ENCODE data around the gene TCN2. TPM values are rescaled to one million over a fixed set of nuclear protein-coding genes. Genes with fewer than 3 reads are reported as not detected.
"Not testable (repeated sequence)": the region's sequence is repeated elsewhere in the genome, so short reads cannot be mapped to it uniquely, and the experiment has no call there.

The TCN2 gene
- total and polyA plus RNA-seq, 2 of the 4 experiments (the other 2 are of a cell fraction) = 1.3 to 3.6 TPM

GRCh38 chr22:30617819-30618218 lies 10.8 kb downstream of the TCN2 start:
- Histone ChIP-seq H3K4me1 (ENCODE audit: control insufficient read depth, insufficient read depth, low read length) (no peaks in the 10 kb centered on the region), H2AFZ (replicated peaks; ENCODE audit: low read length, poor library complexity) (no peak overlapping the region), H3K27ac (ENCODE audit: insufficient read depth, low read length) (no peak overlapping the region), H3K27me3 (ENCODE audit: control insufficient read depth, insufficient read depth, low read length) (no peaks in the 10 kb centered on the region), H3K4ac (ENCODE audit: low read depth, low read length) (no peak overlapping the region), H4K5ac (ENCODE audit: low read depth, low read length) (no peak overlapping the region), H3K56ac (ENCODE audit: extremely low read depth, insufficient read depth, low read length) (no peak overlapping the region), H3K9ac (ENCODE audit: low read depth, low read length) (no peak overlapping the region), H3K36me3 (ENCODE audit: control insufficient read depth, insufficient read depth, low read length) (no peaks in the 10 kb centered on the region), H2AK9ac (replicated peaks; ENCODE audit: low read depth, low read length, poor library complexity) (no peak overlapping the region), H2BK5ac (ENCODE audit: low read depth, low read length, poor library complexity, severe bottlenecking) (no peak overlapping the region), H2BK120ac (ENCODE audit: low read depth, low read length) (no peak overlapping the region), H3K4me2 (ENCODE audit: low read depth, low read length) (no peak overlapping the region), H4K20me1 (ENCODE audit: insufficient read depth, low read length) (no peaks in the 10 kb centered on the region), H2BK20ac (ENCODE audit: low read depth, low read length) (no peak overlapping the region), H2AK5ac (ENCODE audit: low read depth, low read length) (no peak overlapping the region), H3K23ac (ENCODE audit: low read depth, low read length) (no peak overlapping the region), H3K18ac (ENCODE audit: low read depth, low read length) (no peak overlapping the region), H3K9me3 (ENCODE audit: control insufficient read depth, insufficient read depth, low read length) (no peaks in the 10 kb centered on the region), H2BK15ac (ENCODE audit: low read depth, low read length) (no peak overlapping the region), H3K4me3 (ENCODE audit: insufficient read depth, low read depth, low read length) (no peak overlapping the region), H4K8ac (ENCODE audit: low read depth in 2 of 2, low read length in 2 of 2) (no peak overlapping the region), H3K14ac (replicated peaks; ENCODE audit: low read depth, low read length) (no peak overlapping the region), H3K9me1 (ENCODE audit: insufficient read depth, low read length) (no peaks in the 10 kb centered on the region), H3K79me1 (ENCODE audit: low read depth in 1 of 2, low read length in 2 of 2) (no peaks in the 10 kb centered on the region), H4K91ac (ENCODE audit: insufficient read depth, low read depth, low read length) (no peak overlapping the region)
- POLR2A ChIA-PET (ENCODE audit: unreplicated experiment) = no interaction called here
- CTCF ChIA-PET = interaction anchor here (0.6 to 0.7 kb wide), 2 partner anchors 14 to 23 kb away, joined by 3 to 4 read pairs; no protein-coding TSS in a partner anchor
- intact Hi-C loops (cut with micrococcal nuclease) (no loop called here), in situ Hi-C loops (cut with MboI; ENCODE audit: low sequenced_read_pairs) (loop anchor here (10.0 kb wide), 1 partner anchor 287 kb away; no protein-coding TSS in a partner anchor), dilution Hi-C loops (cut with HindIII; ENCODE audit: low sequenced_read_pairs, unreplicated experiment) (no loop called here)
- TF ChIP-seq CEBPB (IDR thresholded peaks at IDR 0.05; ENCODE audit: low read depth, low read length) = peak; percentile 62
- TF ChIP-seq MXI1 (IDR thresholded peaks at IDR 0.05; ENCODE audit: borderline replicate concordance, low read depth, low read length) = no peak
- no peak for TF ChIP-seq RCOR1 (IDR thresholded peaks at IDR 0.05; ENCODE audit: insufficient replicate concordance, low read length)
- TF ChIP-seq MAZ (IDR thresholded peaks at IDR 0.05; ENCODE audit: borderline replicate concordance, low read depth, low read length) = no peak
- no peak for TF ChIP-seq RFX5 (IDR thresholded peaks at IDR 0.05; ENCODE audit: low read depth, low read length)
- TF ChIP-seq CTCF (conservative IDR thresholded peaks at IDR 0.05; ENCODE audit: low read depth, low read length) = no peak
- WGBS, 2 experiments (ENCODE audit: extremely low coverage in 2 of 2, insufficient read length in 1 of 2) = no CpG with 5 or more reads among the region's 6 CpGs
- ATAC-seq (ENCODE audit: low read depth) (no peak), DNase-seq (no peak)
- no TSS peak for BruUV-seq (replicated peaks)

- in situ Hi-C loops (cut with MboI; ENCODE audit: low sequenced_read_pairs) = loop anchor here (10.0 kb wide), 1 partner anchor 285 kb away; no protein-coding TSS in a partner anchor
- ChIA-PET POLR2A (ENCODE audit: unreplicated experiment) (interaction anchor here (0.5 kb wide), 1 partner anchor 196 kb away, joined by 3 read pairs; no protein-coding TSS in a partner anchor), CTCF (interaction anchor here (0.6 kb wide), 1 partner anchor 8 kb away, joined by 5 read pairs; no protein-coding TSS in a partner anchor)
- H3K4me3 ChIP-seq (ENCODE audit: insufficient read depth, low read depth, low read length); H3K9ac ChIP-seq (ENCODE audit: low read depth, low read length); H2BK5ac ChIP-seq (ENCODE audit: low read depth, low read length, poor library complexity, severe bottlenecking); H4K20me1 ChIP-seq (ENCODE audit: insufficient read depth, low read length); H3K36me3 ChIP-seq (ENCODE audit: control insufficient read depth, insufficient read depth, low read length); H3K14ac ChIP-seq (replicated peaks; ENCODE audit: low read depth, low read length); H2AK9ac ChIP-seq (replicated peaks; ENCODE audit: low read depth, low read length, poor library complexity); H2AK5ac ChIP-seq (ENCODE audit: low read depth, low read length); H3K18ac ChIP-seq (ENCODE audit: low read depth, low read length); H2BK120ac ChIP-seq (ENCODE audit: low read depth, low read length); H3K9me1 ChIP-seq (ENCODE audit: insufficient read depth, low read length); DNase-seq; H3K23ac ChIP-seq (ENCODE audit: low read depth, low read length); H3K4me1 ChIP-seq (ENCODE audit: control insufficient read depth, insufficient read depth, low read length); H2AFZ ChIP-seq (replicated peaks; ENCODE audit: low read length, poor library complexity); H3K4me2 ChIP-seq (ENCODE audit: low read depth, low read length); H4K5ac ChIP-seq (ENCODE audit: low read depth, low read length); BruUV-seq (replicated peaks); H3K9me3 ChIP-seq (ENCODE audit: control insufficient read depth, insufficient read depth, low read length); H3K27ac ChIP-seq (ENCODE audit: insufficient read depth, low read length); H3K79me1 ChIP-seq (ENCODE audit: low read depth in 1 of 2, low read length in 2 of 2); H2BK20ac ChIP-seq (ENCODE audit: low read depth, low read length); H4K8ac ChIP-seq (ENCODE audit: low read depth in 2 of 2, low read length in 2 of 2); dilution Hi-C loops (cut with HindIII; ENCODE audit: low sequenced_read_pairs, unreplicated experiment); H3K27me3 ChIP-seq (ENCODE audit: control insufficient read depth, insufficient read depth, low read length); intact Hi-C loops (cut with micrococcal nuclease); H3K4ac ChIP-seq (ENCODE audit: low read depth, low read length); H4K91ac ChIP-seq (ENCODE audit: insufficient read depth, low read depth, low read length); ATAC-seq (ENCODE audit: low read depth); H3K56ac ChIP-seq (ENCODE audit: extremely low read depth, insufficient read depth, low read length); H2BK15ac ChIP-seq (ENCODE audit: low read depth, low read length): not testable (repeated sequence)
- 100% methylated on average over 1 of the region's 6 CpGs; no CpG with 5 or more reads in 1 of the 2 experiments for WGBS, 2 experiments (ENCODE audit: extremely low coverage in 2 of 2, insufficient read length in 1 of 2)
Observed at GRCh38 chr22:30619909-30620308, 12.9 kb downstream of the TCN2 start.
